HG03565 (cell line): Measurements from ENCODE around the gene COL10A1.
A peak's percentile ranks its signal among the peaks of the same experiment; 100 is the strongest.
"Not testable (repeated sequence)": the region's sequence is repeated elsewhere in the genome, so short reads cannot be mapped to it uniquely, and the experiment has no call there.

Experiments
- ATAC-seq: cut with Tn5 transposase; IDR thresholded peaks from one replicate; pipeline ENCODE4 v1.9.1; 2021; ENCODE audit warnings: mild to moderate bottlenecking, moderate library complexity; ENCODE audit not compliant: unreplicated experiment

COL10A1 gene

GRCh38 chr6:116127771-116128493 lies 2.0 kb upstream of the COL10A1 start:
- no peak for ATAC-seq

GRCh38 chr6:116120430-116120829 lies 5.5 kb downstream of the COL10A1 start:
- ATAC-seq: no peak

- no peak for ATAC-seq
These were observed 7.3 kb downstream of the COL10A1 start for GRCh38 chr6:116118608-116119007.

GRCh38 chr6:116115781-116116180 lies 10.2 kb downstream of the COL10A1 start:
- ATAC-seq: no peak

GRCh38 chr6:116113386-116113785 lies 12.5 kb downstream of the COL10A1 start:
- no peak for ATAC-seq

GRCh38 chr6:116111552-116112528 lies 14.1 kb downstream of the COL10A1 start:
- peak; percentile 78 for ATAC-seq

- ATAC-seq: no peak
These were observed 17.1 kb downstream of the COL10A1 start for GRCh38 chr6:116108836-116109235.

- ATAC-seq: no peak
These were observed 19.8 kb downstream of the COL10A1 start for GRCh38 chr6:116106146-116106545.

- ATAC-seq: no peak
These were observed 20.7 kb downstream of the COL10A1 start for GRCh38 chr6:116105247-116105646.

GRCh38 chr6:116104636-116105035 lies 21.3 kb downstream of the COL10A1 start:
- no peak for ATAC-seq

GRCh38 chr6:116102873-116103272 lies 23.1 kb downstream of the COL10A1 start:
- no peak for ATAC-seq

GRCh38 chr6:116101790-116102189 lies 24.1 kb downstream of the COL10A1 start:
- no peak for ATAC-seq

- no peak for ATAC-seq
These were observed 24.6 kb downstream of the COL10A1 start for GRCh38 chr6:116101302-116101718.

GRCh38 chr6:116100419-116101301 lies 25.3 kb downstream of the COL10A1 start, which contains the start of gene NT5DC1:
TSS of gene NT5DC1 (plus strand) at chr6:116100853. CDS start at chr6:116100931, 78 bp downstream.
- ATAC-seq: peak; percentile 83

- no peak for ATAC-seq
These were observed 26.9 kb downstream of the COL10A1 start for GRCh38 chr6:116099036-116099435.

GRCh38 chr6:116096979-116097816 lies 28.7 kb downstream of the COL10A1 start:
- ATAC-seq: no peak

- ATAC-seq: not testable (repeated sequence)
These were observed 29.7 kb downstream of the COL10A1 start for GRCh38 chr6:116096048-116096759.

GRCh38 chr6:116094041-116094440 lies 31.9 kb downstream of the COL10A1 start:
- no peak for ATAC-seq

GRCh38 chr6:116090251-116090650 lies 35.7 kb downstream of the COL10A1 start:
- ATAC-seq: peak; percentile 83
